Measurements from ENCODE around the gene GADD45A. TPM values are rescaled to one million over a fixed set of nuclear protein-coding genes. Genes with fewer than 3 reads are reported as not detected.
A peak's percentile ranks its signal among the peaks of the same experiment; 100 is the strongest.

The GADD45A gene
- total RNA-seq, 1 experiment from 2014 or later = 129 TPM

- H3F3A ChIP-seq (ENCODE audit: low read length, unreplicated experiment) = peaks cover 5% of the 10 kb centered on the region
- H3K9me3 ChIP-seq (ENCODE audit: low read length) = no peaks in the 10 kb centered on the region
- DNase-seq = peak; percentile 85
- peak overlapping the region; percentile 82 for H3K27ac ChIP-seq (ENCODE audit: low read length)
- no peaks in the 10 kb centered on the region for H3K27me3 ChIP-seq (ENCODE audit: low read length)
- POLR2A ChIA-PET (ENCODE audit: unreplicated experiment) = interaction anchor here (0.5 kb wide), 2 partner anchors 39 to 787 kb away, joined by 6 to 15 read pairs; partner anchors contain the start of gene GADD45A
- H3K36me3 ChIP-seq (ENCODE audit: low read depth, low read length) = no peaks in the 10 kb centered on the region
- peaks cover 9% of the 10 kb centered on the region; the same call in 1 of the 2 replicates for H3K79me2 ChIP-seq (ENCODE audit: low read length)
- peak overlapping the region; percentile 51 for H3K4me2 ChIP-seq (ENCODE audit: low read length)
- H3K9me2 ChIP-seq (replicated peaks; ENCODE audit: low read length) = no peaks in the 10 kb centered on the region
- H3K9ac ChIP-seq (ENCODE audit: low read length) = no peak overlapping the region
- H3K4me3 ChIP-seq (ENCODE audit: low read length) = no peak overlapping the region
- BruUV-seq (replicated peaks) = no TSS peak
- TF ChIP-seq EZH2phosphoT487 (IDR thresholded peaks at IDR 0.05; ENCODE audit: borderline replicate concordance, low read length) (no peak), CTCF (conservative IDR thresholded peaks at IDR 0.05; ENCODE audit: low read depth, low read length) (no peak), EZH2 (IDR thresholded peaks at IDR 0.05; ENCODE audit: low read length, unreplicated experiment) (no peak)
- ATAC-seq = peak; percentile 81
- CTCF ChIA-PET = no interaction called here
- H4K20me1 ChIP-seq (ENCODE audit: low read length) = no peaks in the 10 kb centered on the region
- intact Hi-C loops (cut with micrococcal nuclease) = no loop called here
- H2AFZ ChIP-seq (ENCODE audit: low read length) = no peak overlapping the region
- peaks cover 53% of the 10 kb centered on the region for H3K4me1 ChIP-seq (ENCODE audit: insufficient read depth, low read length)
Observed at GRCh38 chr1:67723620-67724019, 38.6 kb downstream of the GADD45A start.

- no peaks in the 10 kb centered on the region for H3K9me2 ChIP-seq (replicated peaks; ENCODE audit: low read length)
- no TSS peak for BruUV-seq (replicated peaks)
- peaks cover 5% of the 10 kb centered on the region for H3F3A ChIP-seq (ENCODE audit: low read length, unreplicated experiment)
- H3K36me3 ChIP-seq (ENCODE audit: low read depth, low read length) = no peaks in the 10 kb centered on the region
- no peaks in the 10 kb centered on the region for H3K27me3 ChIP-seq (ENCODE audit: low read length)
- peak overlapping the region; percentile 23 for H3K4me2 ChIP-seq (ENCODE audit: low read length)
- peak overlapping the region; percentile 82 for H3K27ac ChIP-seq (ENCODE audit: low read length)
- intact Hi-C loops (cut with micrococcal nuclease) = loop anchor here (1.0 kb wide), 1 partner anchor 39 kb away; no protein-coding TSS in a partner anchor
- H3K9me3 ChIP-seq (ENCODE audit: low read length) = no peaks in the 10 kb centered on the region
- H4K20me1 ChIP-seq (ENCODE audit: low read length) = no peaks in the 10 kb centered on the region
- H2AFZ ChIP-seq (ENCODE audit: low read length) = no peak overlapping the region
- peak; percentile 91 for DNase-seq
- peaks cover 61% of the 10 kb centered on the region for H3K4me1 ChIP-seq (ENCODE audit: insufficient read depth, low read length)
- ATAC-seq = peak; percentile 67
- peaks cover 18% of the 10 kb centered on the region for H3K79me2 ChIP-seq (ENCODE audit: low read length)
- no peak overlapping the region for H3K4me3 ChIP-seq (ENCODE audit: low read length)
- ChIA-PET CTCF (interaction anchor here (0.9 kb wide), 1 partner anchor 192 kb away, joined by 3 read pairs; no protein-coding TSS in a partner anchor), POLR2A (ENCODE audit: unreplicated experiment) (no interaction called here)
- no peak for TF ChIP-seq EZH2 (IDR thresholded peaks at IDR 0.05; ENCODE audit: low read length, unreplicated experiment)
- H3K9ac ChIP-seq (ENCODE audit: low read length) = peak overlapping the region; percentile 19; the same call in 1 of the 2 replicates
Observed at GRCh38 chr1:67724928-67725560, 40.0 kb downstream of the GADD45A start.

- Histone ChIP-seq H3F3A (ENCODE audit: low read length, unreplicated experiment) (peaks cover 5% of the 10 kb centered on the region), H3K4me3 (ENCODE audit: low read length) (no peak overlapping the region), H3K4me1 (ENCODE audit: insufficient read depth, low read length) (peaks cover 68% of the 10 kb centered on the region), H3K36me3 (ENCODE audit: low read depth, low read length) (no peaks in the 10 kb centered on the region), H3K27ac (ENCODE audit: low read length) (peak overlapping the region; percentile 82), H2AFZ (ENCODE audit: low read length) (no peak overlapping the region), H3K27me3 (ENCODE audit: low read length) (no peaks in the 10 kb centered on the region), H3K9me2 (replicated peaks; ENCODE audit: low read length) (no peaks in the 10 kb centered on the region), H3K4me2 (ENCODE audit: low read length) (peak overlapping the region; percentile 19), H3K9me3 (ENCODE audit: low read length) (no peaks in the 10 kb centered on the region), H3K9ac (ENCODE audit: low read length) (peak overlapping the region; percentile 15; the same call in 1 of the 2 replicates), H3K79me2 (ENCODE audit: low read length) (peaks cover 18% of the 10 kb centered on the region), H4K20me1 (ENCODE audit: low read length) (no peaks in the 10 kb centered on the region)
- TF ChIP-seq EZH2phosphoT487 (IDR thresholded peaks at IDR 0.05; ENCODE audit: borderline replicate concordance, low read length) = no peak
- TF ChIP-seq EZH2 (IDR thresholded peaks at IDR 0.05; ENCODE audit: low read length, unreplicated experiment) = no peak
- no peak for TF ChIP-seq CTCF (conservative IDR thresholded peaks at IDR 0.05; ENCODE audit: low read depth, low read length)
- no TSS peak for BruUV-seq (replicated peaks)
- DNase-seq (peak; percentile 79), ATAC-seq (peak; percentile 18)
- intact Hi-C loops (cut with micrococcal nuclease) = no loop called here
- CTCF ChIA-PET = no interaction called here
- POLR2A ChIA-PET (ENCODE audit: unreplicated experiment) = interaction anchor here (0.5 kb wide), 1 partner anchor 41 kb away, joined by 3 read pairs; the partner anchor contains the start of gene GADD45A
Observed at GRCh38 chr1:67726224-67726623, 41.2 kb downstream of the GADD45A start.

Measured in PC-3 (cell line).